ENCODE results near the gene UMODL1.

The UMODL1 gene

GRCh38 chr21:42061195-42061985 is 9.7 kb upstream of the UMODL1 start:
- TF ChIP-seq POLR2A (IDR thresholded peaks at IDR 0.05; ENCODE audit: low read depth, low read length) = no peak
- DNase-seq (ENCODE audit: insufficient read length, low spot score) = no peak
- no peak for FAIRE-seq

GRCh38 chr21:42061986-42062235 is 9.2 kb upstream of the UMODL1 start:
- no peak for DNase-seq (ENCODE audit: insufficient read length, low spot score)
- no peak for TF ChIP-seq POLR2A (IDR thresholded peaks at IDR 0.05; ENCODE audit: low read depth, low read length)
- no peak for FAIRE-seq

DNA sequence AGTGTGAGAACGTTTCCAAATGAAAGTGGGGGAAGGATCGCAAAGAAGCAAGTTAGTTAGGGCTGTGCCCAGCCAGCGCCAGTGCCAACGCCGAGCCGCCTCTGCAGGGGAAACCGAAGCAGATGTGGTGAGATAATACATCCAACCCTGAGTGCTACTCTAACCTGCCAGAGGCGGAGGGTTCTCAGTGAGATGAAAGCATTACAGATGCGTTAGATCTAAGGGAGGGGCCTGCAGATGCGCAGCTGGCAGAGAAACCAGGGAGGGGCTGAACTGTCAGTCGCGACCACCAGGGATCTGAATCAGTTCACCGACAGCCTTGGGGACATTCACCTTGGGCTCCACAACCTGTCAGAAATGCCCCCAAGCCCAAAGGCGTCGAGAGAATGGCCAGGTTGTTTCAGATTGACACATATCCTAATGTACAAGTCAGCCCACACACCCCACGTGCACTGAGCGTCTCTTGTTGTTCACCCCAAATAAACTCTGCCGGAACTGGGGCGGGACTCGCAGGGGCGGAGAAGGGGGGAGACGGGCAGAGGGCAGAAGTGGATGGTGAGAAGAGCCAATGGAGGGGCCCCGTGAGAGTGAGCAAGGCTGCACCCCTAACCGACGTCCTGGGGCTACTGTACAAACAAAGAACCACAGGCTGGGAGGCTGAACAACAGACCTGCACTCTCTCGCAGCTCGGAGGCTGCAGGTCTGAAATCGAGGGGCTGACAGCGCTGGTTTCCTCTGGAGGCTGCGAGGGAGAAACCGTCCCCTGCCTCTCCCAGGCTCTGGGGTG is 8.7 kb upstream of the UMODL1 start:
- FAIRE-seq (no peak), DNase-seq (ENCODE audit: insufficient read length, low spot score) (no peak)
- TF ChIP-seq POLR2A (IDR thresholded peaks at IDR 0.05; ENCODE audit: low read depth, low read length) = no peak

GRCh38 chr21:42063191-42063570 is 7.9 kb upstream of the UMODL1 start:
- FAIRE-seq = no peak

DNA sequence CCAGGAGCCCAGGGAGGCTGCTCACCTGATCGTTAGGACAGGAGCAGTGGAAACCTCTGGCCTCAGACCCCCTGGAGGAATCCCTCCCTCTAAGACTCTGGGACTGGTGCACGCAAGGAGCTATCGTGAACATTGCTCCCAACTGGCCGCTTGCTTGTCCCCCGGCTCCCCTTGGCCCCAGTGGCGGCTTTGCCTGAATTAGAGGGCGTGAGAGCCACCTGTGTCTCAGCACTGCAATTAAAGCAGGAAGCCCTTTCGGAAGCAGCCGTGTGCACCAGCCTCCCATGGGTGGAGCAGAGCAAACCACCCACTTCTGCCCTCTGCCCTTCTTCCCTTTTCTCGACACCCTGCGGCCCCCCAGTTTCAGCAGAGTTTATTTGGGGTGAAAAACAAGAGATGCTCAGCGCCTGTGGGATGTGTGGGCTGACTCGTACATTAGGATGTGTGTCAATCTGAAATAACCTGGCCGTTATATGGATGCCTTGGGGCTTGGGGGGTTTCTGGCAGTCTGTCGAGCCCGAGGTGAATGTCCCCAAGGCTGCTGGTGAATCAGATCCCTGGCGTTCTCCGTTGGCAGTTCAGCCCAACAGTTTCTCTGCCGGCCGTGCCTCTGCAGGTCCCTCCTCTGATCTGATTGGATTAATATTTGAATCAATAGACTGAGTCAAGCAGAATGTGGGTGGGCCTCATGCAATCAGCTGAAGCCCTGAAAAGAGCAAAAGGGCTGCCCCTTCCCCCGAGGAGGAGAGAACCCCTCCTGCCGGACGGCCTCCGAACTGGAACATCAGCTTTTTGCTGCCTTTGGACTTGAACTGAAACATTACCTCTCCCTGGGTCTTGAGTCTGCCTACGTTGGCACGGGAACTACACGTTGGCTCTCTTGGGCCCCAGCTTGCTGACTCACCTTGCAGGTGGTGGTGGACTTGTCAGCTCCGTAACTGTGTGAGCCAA is 7.3 kb upstream of the UMODL1 start:
- FAIRE-seq = no peak
- TF ChIP-seq POLR2A (IDR thresholded peaks at IDR 0.05; ENCODE audit: low read depth, low read length) = no peak
- no peak for DNase-seq (ENCODE audit: insufficient read length, low spot score)

More at GRCh38 chr21:42063191-42063570, 7.9 kb upstream of the UMODL1 start:
- no peak for TF ChIP-seq POLR2A (IDR thresholded peaks at IDR 0.05; ENCODE audit: low read depth, low read length)
- DNase-seq (ENCODE audit: insufficient read length, low spot score) = no peak

DNA sequence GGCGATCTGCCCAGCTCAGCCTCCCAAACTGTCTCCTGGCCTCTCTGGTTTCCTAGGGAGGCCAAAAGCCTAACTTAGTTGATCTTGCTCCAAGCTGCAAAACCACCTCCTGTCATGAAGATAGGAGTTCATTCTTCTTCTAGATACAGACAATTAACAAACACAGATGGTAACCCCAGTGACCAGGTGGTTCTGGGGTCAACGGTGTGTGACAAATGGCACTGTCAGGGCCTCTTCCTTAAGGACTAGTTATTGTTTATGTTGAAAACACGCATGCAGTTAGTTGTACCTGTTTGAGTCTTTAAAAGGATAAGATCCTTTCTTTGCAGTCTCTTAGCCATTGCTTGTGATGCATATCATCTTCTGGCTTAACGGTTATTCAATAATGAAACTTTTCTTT is 4.6 kb upstream of the UMODL1 start:
- FAIRE-seq (no peak), DNase-seq (ENCODE audit: insufficient read length, low spot score) (no peak)
- TF ChIP-seq POLR2A (IDR thresholded peaks at IDR 0.05; ENCODE audit: low read depth, low read length) = no peak

DNA sequence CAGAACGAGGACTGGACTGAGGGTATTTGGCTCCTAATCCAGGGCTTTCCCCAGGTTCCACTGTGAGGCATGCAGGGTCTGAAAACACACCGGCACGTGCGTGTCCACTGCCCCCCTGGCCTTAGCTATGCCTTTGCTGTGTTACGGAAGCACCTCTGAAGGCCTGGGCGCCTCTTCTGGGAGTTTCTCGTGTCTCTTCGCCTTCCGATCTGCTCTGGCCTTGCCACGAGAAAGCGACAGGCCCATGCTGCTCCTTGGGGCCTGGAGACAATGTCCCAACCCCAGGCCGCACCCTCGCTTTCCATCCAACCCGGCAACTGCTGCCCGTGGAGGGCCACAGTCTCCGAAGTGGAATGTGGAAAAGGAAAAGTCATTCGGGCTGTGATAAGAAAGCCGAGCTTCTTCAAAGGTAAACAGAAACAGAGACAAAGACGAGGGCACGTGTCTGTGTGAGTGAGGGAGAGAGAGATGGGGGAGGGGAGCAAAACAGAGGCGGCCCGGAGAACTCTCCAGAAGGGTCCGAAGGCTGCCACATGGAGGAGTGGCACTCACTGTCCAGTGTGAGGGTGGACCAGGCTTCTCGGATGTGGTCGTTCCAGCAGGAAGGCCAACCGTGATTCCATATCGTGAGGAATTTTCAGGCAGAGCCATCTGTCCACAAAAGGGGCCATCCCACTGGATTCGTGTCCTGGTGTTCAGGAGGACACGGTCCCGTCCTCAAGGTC is 3.4 kb upstream of the UMODL1 start:
- TF ChIP-seq POLR2A (IDR thresholded peaks at IDR 0.05; ENCODE audit: low read depth, low read length) = no peak
- FAIRE-seq (no peak), DNase-seq (ENCODE audit: insufficient read length, low spot score) (no peak)

DNA sequence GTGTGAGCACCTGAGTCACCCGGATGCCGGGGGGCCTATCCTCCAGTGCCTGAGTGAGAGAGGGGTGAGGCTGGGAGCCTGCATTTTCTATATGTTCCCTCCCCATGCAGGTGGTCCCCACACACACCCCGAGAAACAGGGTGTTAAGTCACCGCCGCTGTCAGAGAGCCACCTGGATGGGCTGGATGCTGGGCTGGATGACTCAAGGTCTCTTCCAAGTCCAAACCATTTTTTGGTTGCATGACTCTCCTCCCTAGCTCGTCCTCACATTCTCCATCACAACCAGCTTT is 2.9 kb upstream of the UMODL1 start:
- FAIRE-seq (no peak), DNase-seq (ENCODE audit: insufficient read length, low spot score) (no peak)
- no peak for TF ChIP-seq POLR2A (IDR thresholded peaks at IDR 0.05; ENCODE audit: low read depth, low read length)

GRCh38 chr21:42068592-42068991 is 2.5 kb upstream of the UMODL1 start:
- FAIRE-seq (no peak), DNase-seq (ENCODE audit: insufficient read length, low spot score) (no peak)
- no peak for TF ChIP-seq POLR2A (IDR thresholded peaks at IDR 0.05; ENCODE audit: low read depth, low read length)

GRCh38 chr21:42069327-42069726 is 1.8 kb upstream of the UMODL1 start:
- no peak for DNase-seq (ENCODE audit: insufficient read length, low spot score)
- no peak for FAIRE-seq
- no peak for TF ChIP-seq POLR2A (IDR thresholded peaks at IDR 0.05; ENCODE audit: low read depth, low read length)

DNA sequence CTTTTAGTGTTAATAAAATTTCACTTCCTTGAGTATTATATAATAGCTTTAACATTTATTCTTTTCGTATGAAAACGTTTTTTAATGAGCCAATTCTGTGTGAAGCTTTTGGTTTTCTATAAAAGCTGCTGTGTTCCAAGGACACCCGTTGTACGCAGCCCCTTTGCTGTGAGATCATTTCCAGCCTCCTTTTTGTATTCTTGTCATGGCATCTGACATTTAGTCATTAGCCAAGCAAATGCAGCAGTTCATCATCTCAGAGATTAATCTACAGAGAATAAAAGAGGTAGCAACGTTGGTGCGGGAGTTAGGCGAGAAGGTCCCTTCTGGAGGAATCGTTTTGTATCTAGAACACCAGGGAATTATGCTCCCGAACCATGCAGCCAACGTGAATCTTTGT is 1.3 kb upstream of the UMODL1 start:
- DNase-seq (ENCODE audit: insufficient read length, low spot score) (no peak), FAIRE-seq (no peak)
- TF ChIP-seq POLR2A (IDR thresholded peaks at IDR 0.05; ENCODE audit: low read depth, low read length) = no peak

DNA sequence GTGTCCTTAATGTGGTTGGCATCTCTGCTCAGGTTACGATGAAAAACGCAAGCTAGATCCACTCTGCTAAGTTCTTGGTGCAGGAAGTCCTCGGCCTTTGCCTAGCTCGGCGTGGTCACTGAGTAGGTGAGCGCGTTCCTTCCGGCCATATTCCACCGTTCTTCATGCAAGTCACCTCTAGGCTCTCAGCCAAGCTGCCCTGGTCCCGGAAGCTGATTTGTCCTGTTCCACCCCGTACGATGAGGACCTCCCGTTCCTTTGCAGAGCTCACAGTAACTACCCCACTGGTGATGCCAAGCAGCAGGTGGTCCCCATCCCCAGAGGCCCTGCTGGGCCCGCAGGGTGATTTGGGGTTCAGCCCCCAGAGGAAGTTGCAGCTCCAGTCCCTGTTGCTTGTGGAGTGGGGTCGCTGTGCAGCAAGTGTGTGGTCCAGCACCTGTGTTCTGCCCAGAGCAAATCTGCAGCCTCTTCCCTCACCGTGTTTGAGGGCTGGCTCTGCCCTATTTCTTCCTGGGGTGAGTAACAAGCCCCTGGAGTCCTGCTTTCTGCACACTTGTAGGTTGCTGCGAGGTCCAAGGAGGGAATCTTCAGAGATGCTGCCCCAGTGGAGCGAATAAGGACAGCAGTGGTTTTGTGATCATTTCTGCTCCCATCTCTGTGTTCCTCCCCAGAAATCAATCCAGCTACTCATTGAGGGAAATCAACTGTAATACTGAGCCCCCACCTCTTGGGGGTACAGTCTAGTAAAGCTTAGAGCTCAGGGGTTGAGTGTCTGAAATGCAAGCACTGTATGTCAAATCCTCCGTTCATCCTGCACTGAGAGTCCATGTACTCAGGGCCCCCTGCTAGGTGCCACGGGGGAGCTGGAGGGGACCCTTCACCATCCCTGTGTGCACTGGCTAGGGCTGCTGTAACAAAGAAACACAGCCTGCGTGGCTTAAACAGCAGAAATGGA is 2.3 kb downstream of the UMODL1 start:
- no peak for TF ChIP-seq POLR2A (IDR thresholded peaks at IDR 0.05; ENCODE audit: low read depth, low read length)
- DNase-seq (ENCODE audit: insufficient read length, low spot score) (no peak), FAIRE-seq (no peak)

All from H54 (cell line).